Activated T-helper 1 cell treated with anti-CD3 and anti-CD28 coated beads, Interleukin-12 subunit alpha, Interleukin-12 subunit beta, Interleukin-2, Interleukin-4 antibody, amounts not matched to agents 30 ng/mL and 10 ng/mL and 1 ng/mL, durations not matched to agents 14 hours and 24 hours and 36 hours (primary cell): ENCODE results near the gene MXRA8. TPM values are rescaled to one million over a fixed set of nuclear protein-coding genes. Genes with fewer than 3 reads are reported as not detected.

ENCODE experiments used
- DNase-seq: peaks from one replicate; pipeline ENCODE4 v3.0.0; 2021; ENCODE audit warnings: low spot score
- H3K27ac Mint-ChIP-seq: one replicate; pipeline ENCODE4 v1.8.0; 2021; ENCODE audit warnings: mild to moderate bottlenecking, mixed read lengths
- H3K27me3 Mint-ChIP-seq: one replicate; pipeline ENCODE4 v1.8.0; 2022; ENCODE audit warnings: mild to moderate bottlenecking, moderate library complexity, mixed read lengths; ENCODE audit not compliant: insufficient read depth
- H3K36me3 Mint-ChIP-seq: one replicate; pipeline ENCODE4 v1.8.0; 2021; ENCODE audit warnings: low read depth, mixed read lengths
- H3K4me1 Mint-ChIP-seq: one replicate; pipeline ENCODE4 v1.8.0; 2021; ENCODE audit warnings: low read depth, mixed read lengths
- H3K4me3 Mint-ChIP-seq: one replicate; pipeline ENCODE4 v1.8.0; 2021; ENCODE audit warnings: mild to moderate bottlenecking, moderate library complexity, mixed read lengths
- H3K9me3 Mint-ChIP-seq: one replicate; pipeline ENCODE4 v1.8.0; 2021; ENCODE audit warnings: mixed read lengths
- intact Hi-C: fragments of 100-400 bp; cut with micrococcal nuclease; formaldehyde crosslinking; loops from one replicate; pipeline ENCODE4 v1.15.1; 2024
- total RNA-seq: library from RNA; stranded (reverse); gene quantifications from 2 replicates; pipeline ENCODE4 v1.2.3, GENCODE V29; 2022

MXRA8 gene
- total RNA-seq, 1 donor from 2014 or later, result 0.18 TPM

- intact Hi-C loops, result no loop called here
- Mint-ChIP-seq H3K27me3 (no peaks in the 10 kb centered on the region), H3K27ac (no peak overlapping the region), H3K4me1 (peaks cover 1% of the 10 kb centered on the region), H3K36me3 (peaks cover 10% of the 10 kb centered on the region), H3K4me3 (no peak overlapping the region), H3K9me3 (no peaks in the 10 kb centered on the region)
- no peak for DNase-seq
These were observed 16.8 kb downstream of the MXRA8 start for GRCh38 chr1:1341549-1342021.

- intact Hi-C loops, result no loop called here
- Mint-ChIP-seq H3K9me3 (no peaks in the 10 kb centered on the region), H3K27me3 (no peaks in the 10 kb centered on the region), H3K36me3 (peaks cover 10% of the 10 kb centered on the region), H3K4me1 (no peaks in the 10 kb centered on the region), H3K27ac (no peak overlapping the region), H3K4me3 (no peak overlapping the region)
- no peak for DNase-seq
These were observed 17.4 kb downstream of the MXRA8 start for GRCh38 chr1:1340791-1341548.

- intact Hi-C loops, result no loop called here
- H3K27ac Mint-ChIP-seq, result no peak overlapping the region
- H3K27me3 Mint-ChIP-seq, result no peaks in the 10 kb centered on the region
- no peak for DNase-seq
- H3K9me3 Mint-ChIP-seq, result no peaks in the 10 kb centered on the region
- no peak overlapping the region for H3K4me3 Mint-ChIP-seq
- peaks cover 10% of the 10 kb centered on the region for H3K36me3 Mint-ChIP-seq
- H3K4me1 Mint-ChIP-seq, result no peaks in the 10 kb centered on the region
These were observed 18.2 kb downstream of the MXRA8 start for GRCh38 chr1:1340185-1340584.

- no peak overlapping the region for H3K4me3 Mint-ChIP-seq
These were observed 20.1 kb downstream of the MXRA8 start for GRCh38 chr1:1338278-1338677.

GRCh38 chr1:1337793-1338147 lies 20.6 kb downstream of the MXRA8 start:
- Mint-ChIP-seq H3K4me1 (no peaks in the 10 kb centered on the region), H3K4me3 (no peak overlapping the region), H3K27ac (no peak overlapping the region), H3K9me3 (no peaks in the 10 kb centered on the region), H3K27me3 (no peaks in the 10 kb centered on the region), H3K36me3 (peaks cover 10% of the 10 kb centered on the region)
- intact Hi-C loops, result no loop called here
- DNase-seq, result no peak

More at GRCh38 chr1:1338278-1338677, 20.1 kb downstream of the MXRA8 start:
- intact Hi-C loops, result no loop called here
- H3K9me3 Mint-ChIP-seq, result no peaks in the 10 kb centered on the region
- no peaks in the 10 kb centered on the region for H3K27me3 Mint-ChIP-seq
- H3K4me1 Mint-ChIP-seq, result no peaks in the 10 kb centered on the region
- DNase-seq, result no peak
- no peak overlapping the region for H3K27ac Mint-ChIP-seq
- peaks cover 10% of the 10 kb centered on the region for H3K36me3 Mint-ChIP-seq

- Mint-ChIP-seq H3K9me3 (no peaks in the 10 kb centered on the region), H3K27ac (no peak overlapping the region), H3K36me3 (peaks cover 10% of the 10 kb centered on the region), H3K27me3 (no peaks in the 10 kb centered on the region), H3K4me3 (no peak overlapping the region), H3K4me1 (no peaks in the 10 kb centered on the region)
- DNase-seq, result no peak
- intact Hi-C loops, result no loop called here
These were observed 21.2 kb downstream of the MXRA8 start for GRCh38 chr1:1336931-1337792.

GRCh38 chr1:1336446-1336845 lies 21.9 kb downstream of the MXRA8 start:
- intact Hi-C loops, result no loop called here
- no peak overlapping the region for H3K27ac Mint-ChIP-seq
- peaks cover 10% of the 10 kb centered on the region for H3K36me3 Mint-ChIP-seq

GRCh38 chr1:1335792-1336248 lies 22.5 kb downstream of the MXRA8 start:
- Mint-ChIP-seq H3K36me3 (peaks cover 4% of the 10 kb centered on the region), H3K9me3 (no peaks in the 10 kb centered on the region), H3K4me1 (no peaks in the 10 kb centered on the region), H3K27ac (no peak overlapping the region), H3K27me3 (no peaks in the 10 kb centered on the region), H3K4me3 (no peak overlapping the region)
- intact Hi-C loops, result no loop called here
- no peak for DNase-seq

More at GRCh38 chr1:1336446-1336845, 21.9 kb downstream of the MXRA8 start:
- DNase-seq, result no peak
- Mint-ChIP-seq H3K4me1 (no peaks in the 10 kb centered on the region), H3K9me3 (no peaks in the 10 kb centered on the region), H3K27me3 (no peaks in the 10 kb centered on the region), H3K4me3 (no peak overlapping the region)

GRCh38 chr1:1335283-1335682 lies 23.1 kb downstream of the MXRA8 start:
- no peak overlapping the region for H3K4me3 Mint-ChIP-seq
- intact Hi-C loops, result no loop called here
- no peaks in the 10 kb centered on the region for H3K27me3 Mint-ChIP-seq
- no peaks in the 10 kb centered on the region for H3K36me3 Mint-ChIP-seq
- no peak overlapping the region for H3K27ac Mint-ChIP-seq
- no peak for DNase-seq
- H3K4me1 Mint-ChIP-seq, result no peaks in the 10 kb centered on the region
- no peaks in the 10 kb centered on the region for H3K9me3 Mint-ChIP-seq

GRCh38 chr1:1334835-1335234 lies 23.5 kb downstream of the MXRA8 start:
- Mint-ChIP-seq H3K27me3 (no peaks in the 10 kb centered on the region), H3K27ac (no peak overlapping the region), H3K9me3 (no peaks in the 10 kb centered on the region), H3K4me3 (no peak overlapping the region), H3K36me3 (no peaks in the 10 kb centered on the region), H3K4me1 (no peaks in the 10 kb centered on the region)
- no peak for DNase-seq
- intact Hi-C loops, result no loop called here

GRCh38 chr1:1333551-1334241 lies 24.7 kb downstream of the MXRA8 start:
- Mint-ChIP-seq H3K36me3 (no peaks in the 10 kb centered on the region), H3K4me3 (no peak overlapping the region), H3K4me1 (no peaks in the 10 kb centered on the region), H3K27me3 (no peaks in the 10 kb centered on the region), H3K27ac (no peak overlapping the region), H3K9me3 (no peaks in the 10 kb centered on the region)
- intact Hi-C loops, result no loop called here
- no peak for DNase-seq

- no peaks in the 10 kb centered on the region for H3K36me3 Mint-ChIP-seq
These were observed 25.4 kb downstream of the MXRA8 start for GRCh38 chr1:1332774-1333480.

More at GRCh38 chr1:1332774-1333480, 25.4 kb downstream of the MXRA8 start:
- no peaks in the 10 kb centered on the region for H3K9me3 Mint-ChIP-seq
- DNase-seq, result no peak
- H3K27me3 Mint-ChIP-seq, result no peaks in the 10 kb centered on the region
- intact Hi-C loops, result no loop called here
- H3K4me1 Mint-ChIP-seq, result no peaks in the 10 kb centered on the region
- H3K4me3 Mint-ChIP-seq, result no peak overlapping the region
- H3K27ac Mint-ChIP-seq, result no peak overlapping the region
